ENCODE measurements around the gene CNPPD1. TPM values are rescaled to one million over a fixed set of nuclear protein-coding genes. Genes with fewer than 3 reads are reported as not detected.

The CNPPD1 gene
- total and polyA plus RNA-seq, 2 of the 8 experiments (the other 6 are each of a cell fraction or from before 2014, with no cell fraction given): 32.9 to 35.9 TPM

DNA sequence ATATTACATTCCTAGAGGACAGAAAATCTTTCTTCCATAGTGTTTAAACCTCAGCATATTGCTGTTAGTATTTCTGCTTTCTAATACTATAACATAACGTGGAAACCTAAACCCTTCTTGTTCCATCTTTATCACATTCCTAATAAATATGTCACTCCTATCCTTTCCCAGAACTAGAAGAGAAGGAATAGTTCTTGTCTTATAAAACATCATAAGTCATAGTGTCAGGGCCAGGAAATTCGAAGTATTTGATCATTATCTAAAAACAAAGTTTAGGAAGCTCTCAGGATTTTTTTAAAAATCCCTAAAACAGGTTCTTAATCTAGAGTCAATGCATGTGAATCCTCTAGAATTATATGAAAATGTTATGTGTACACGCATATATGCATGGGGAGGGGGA, 18.1 kb downstream of the CNPPD1 start:
- Histone ChIP-seq H2BK15ac (ENCODE audit: low read length) (no peak overlapping the region), H3K18ac (ENCODE audit: extremely low read depth, low read length) (no peak overlapping the region), H2BK12ac (ENCODE audit: low read depth, low read length) (no peak overlapping the region), H4K91ac (replicated peaks; ENCODE audit: insufficient read length, low read length) (no peak overlapping the region), H2AK5ac (ENCODE audit: low read depth, low read length) (no peak overlapping the region), H2BK20ac (ENCODE audit: low read length) (no peak overlapping the region), H2BK120ac (replicated peaks; ENCODE audit: low read depth, low read length) (no peak overlapping the region), H3K23ac (ENCODE audit: insufficient read length) (no peak overlapping the region), H2AFZ (ENCODE audit: low read length) (no peak overlapping the region), H3K14ac (ENCODE audit: insufficient read length) (no peak overlapping the region), H3K36me3 (ENCODE audit: control insufficient read depth in 2 of 4, insufficient read depth in 4 of 4, low read length in 3 of 4) (peaks cover 0 to 2% (median 0%) of the 10 kb centered on the region in 4 experiments; a peak in 2 of 8 replicates), H3K56ac (replicated peaks; ENCODE audit: insufficient read length, low read depth, low read length) (no peak overlapping the region), H3K9me3 (ENCODE audit: insufficient read depth in 2 of 2, low read depth in 1 of 2, low read length in 1 of 2) (no peaks in the 10 kb centered on the region), H3K27me3 (replicated peaks in 1 of 4; ENCODE audit: control insufficient read depth in 3 of 4, extremely low read depth in 1 of 4, insufficient read depth in 3 of 4, low read length in 3 of 4) (no peaks in the 10 kb centered on the region; a peak in 1 of 7 replicates), H3K9ac (replicated peaks in 1 of 4; ENCODE audit: extremely low read depth in 1 of 4, low read depth in 3 of 4, low read length in 3 of 4) (no peak overlapping the region), H4K20me1 (replicated peaks in 1 of 2; ENCODE audit: control insufficient read depth in 1 of 2, insufficient read depth in 2 of 2, low read length in 2 of 2) (peaks cover 2 to 5% of the 10 kb centered on the region in 2 experiments), H4K8ac (ENCODE audit: extremely low read depth, insufficient read depth, low read length) (no peak overlapping the region), H3K79me2 (ENCODE audit: control insufficient read depth in 1 of 2, insufficient read depth in 2 of 2, low read length in 2 of 2) (no peaks in the 10 kb centered on the region), H3K4me2 (ENCODE audit: insufficient read depth in 1 of 2, low read depth in 2 of 2, low read length in 2 of 2) (no peak overlapping the region), H3K4me1 (replicated peaks in 1 of 4; ENCODE audit: control insufficient read depth in 3 of 4, insufficient read depth in 4 of 4, low read length in 3 of 4) (peaks cover 0 to 5% (median 2%) of the 10 kb centered on the region in 4 experiments; a peak in 3 of 7 replicates), H2BK5ac (ENCODE audit: low read depth, low read length) (no peak overlapping the region), H4K5ac (ENCODE audit: insufficient read length, low read depth, low read length) (no peak overlapping the region), H3K79me1 (ENCODE audit: low read depth, low read length) (no peaks in the 10 kb centered on the region), H3K4ac (replicated peaks; ENCODE audit: insufficient read length, low read depth, low read length) (no peak overlapping the region), H3K27ac (ENCODE audit: low read depth, low read length) (no peak overlapping the region), H3K23me2 (ENCODE audit: low read depth, low read length) (peaks cover 2% of the 10 kb centered on the region; the same call in 1 of the 2 replicates), H3K4me3 (ENCODE audit: extremely low read depth in 1 of 4, insufficient read depth in 2 of 4, low read depth in 3 of 4, low read length in 4 of 4) (no peak overlapping the region)
- FAIRE-seq (no peak), DNase-seq (ENCODE audit: low read depth in 1 of 2, low spot score in 2 of 2) (no peak)
- ChIA-PET POLR2A (ENCODE audit: partially characterized antibody) (interaction anchor here (0.8 to 1.6 kb wide), 4 partner anchors 18 to 100 kb away, joined by 3 to 5 read pairs (median 4); partner anchors contain the start of genes ABCB6, CNPPD1 and TUBA4A), CTCF (ENCODE audit: partially characterized antibody) (interaction anchor here (0.7 to 12.5 kb wide), 31 partner anchors 10 to 500 kb away, joined by 3 to 149 read pairs (median 4); partner anchors contain the start of genes CNPPD1, FEV, IHH and SLC23A3)
- 89% methylated on average over 3 of the region's 3 CpGs; no CpG with 5 or more reads in 1 of the 2 experiments for WGBS, 2 experiments (ENCODE audit: extremely low coverage in 1 of 2, insufficient coverage in 1 of 2, insufficient read length in 1 of 2, insufficient replicate concordance in 2 of 2, low coverage in 1 of 2, low lambda C conversion rate in 2 of 2, missing lambda C conversion rate in 1 of 2)
- no peak for TF ChIP-seq EGR1 (IDR thresholded peaks at IDR 0.05; ENCODE audit: borderline replicate concordance, low read depth, low read length)
- TF ChIP-seq POLR2A (IDR thresholded peaks at IDR 0.05; ENCODE audit: control extremely low read depth in 1 of 2, low read depth in 2 of 2, low read length in 2 of 2): no peak
- TF ChIP-seq CBX8 (IDR thresholded peaks at IDR 0.05; ENCODE audit: borderline replicate concordance, low read depth, low read length): no peak
- TF ChIP-seq RAD21 (IDR thresholded peaks at IDR 0.05 in 1 of 2, conservative IDR thresholded peaks at IDR 0.05 in 1 of 2; ENCODE audit: low read depth in 2 of 2, low read length in 2 of 2): no peak
- TF ChIP-seq EZH2 (IDR thresholded peaks at IDR 0.05; ENCODE audit: low read depth, low read length, severe bottlenecking): no peak
- TF ChIP-seq JUN (IDR thresholded peaks at IDR 0.05; ENCODE audit: low read depth, low read length): no peak
- TF ChIP-seq SP1 (IDR thresholded peaks at IDR 0.05; ENCODE audit: low read depth, low read length): no peak
- no peak for TF ChIP-seq POU5F1 (IDR thresholded peaks at IDR 0.05; ENCODE audit: low read depth, low read length)
- TF ChIP-seq TCF12 (IDR thresholded peaks at IDR 0.05; ENCODE audit: low read depth, low read length): no peak
- no peak for TF ChIP-seq TAF7 (optimal IDR thresholded peaks at IDR 0.05; ENCODE audit: borderline replicate concordance, low read depth, low read length)
- no peak for TF ChIP-seq SP2 (IDR thresholded peaks at IDR 0.05; ENCODE audit: low read length)
- TF ChIP-seq ASH2L (IDR thresholded peaks at IDR 0.05; ENCODE audit: low read length): no peak
- no peak for TF ChIP-seq SIRT6 (IDR thresholded peaks at IDR 0.05; ENCODE audit: low read length)
- TF ChIP-seq NANOG (IDR thresholded peaks at IDR 0.05; ENCODE audit: insufficient read depth, low read depth, low read length, poor library complexity, severe bottlenecking): no peak
- TF ChIP-seq ZNF274 (IDR thresholded peaks at IDR 0.05; ENCODE audit: borderline replicate concordance, extremely low read depth, low read length): no peak

Measured in H1 (cell line).